Measurements from ENCODE around the gene HAP1.
"Not testable (repeated sequence)": the region's sequence is repeated elsewhere in the genome, so short reads cannot be mapped to it uniquely, and the experiment has no call there.

The HAP1 gene

DNA sequence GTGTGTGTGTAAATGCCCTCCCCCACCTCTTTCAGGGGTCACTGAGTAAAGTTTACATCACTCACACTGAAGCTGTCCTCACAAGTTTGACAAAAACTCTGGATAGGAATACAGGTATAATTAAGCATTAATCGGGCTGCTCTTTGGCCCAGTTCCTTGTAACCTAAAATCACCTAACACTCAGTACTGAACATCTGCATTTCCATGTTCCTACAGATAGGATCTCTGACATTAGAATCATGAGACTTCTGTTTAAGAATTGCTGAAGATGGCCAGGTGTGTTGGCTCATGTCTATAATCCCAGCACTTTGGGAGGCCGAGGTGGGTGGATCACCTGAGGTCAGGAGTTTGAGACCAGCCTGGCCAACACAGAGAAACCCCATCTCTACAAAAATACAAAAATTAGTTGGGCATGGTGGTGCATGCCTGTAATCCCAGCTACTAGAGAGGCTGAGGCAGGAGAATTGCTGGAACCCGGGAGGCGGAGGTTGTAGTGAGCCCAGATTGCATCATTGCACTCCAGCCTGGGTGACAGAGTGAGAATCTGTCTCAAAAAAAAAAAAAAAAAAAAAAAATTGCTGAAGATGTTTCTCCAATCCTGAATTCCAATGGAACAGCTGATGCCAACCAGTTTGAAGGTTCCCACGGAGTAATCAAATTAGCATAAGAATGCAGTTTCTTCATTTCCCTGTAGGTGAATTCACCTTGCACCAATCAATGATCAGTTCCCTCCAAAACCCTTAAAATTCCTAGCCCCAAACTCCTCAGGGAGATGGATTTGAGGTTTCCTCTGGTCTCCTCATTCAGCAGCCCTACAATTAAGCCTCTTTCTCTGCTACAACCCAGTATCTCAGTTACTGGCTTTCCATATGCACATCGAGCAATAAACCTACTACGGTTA is 59.0 kb downstream of the HAP1 start:
- not testable (repeated sequence) for H3K4me3 Mint-ChIP-seq; ATAC-seq (replicated peaks); H3K27me3 Mint-ChIP-seq; DNase-seq; H3K27ac Mint-ChIP-seq; H3K9me3 Mint-ChIP-seq; H3K36me3 Mint-ChIP-seq (ENCODE audit: insufficient read depth)
- H3K4me1 Mint-ChIP-seq (ENCODE audit: low read depth in 2 of 2), result peaks cover 16 to 20% of the 10 kb centered on the region in 2 donors

Measured in effector memory CD8-positive, alpha-beta T cell (primary cell).